B cell (primary cell): Measurements from ENCODE around the gene CDC37. TPM values are rescaled to one million over a fixed set of nuclear protein-coding genes. Genes with fewer than 3 reads are reported as not detected.

ENCODE experiments used
- ATAC-seq: fragments of 200-7000 bp; cut with Tn5 transposase; one replicate; pipeline ENCODE4 v1.10.0; 2021; ENCODE audit warnings: low read depth, mild to moderate bottlenecking, moderate number of reproducible peaks, moderate library complexity
- CTCF ChIA-PET: fragments of 350-600 bp; sonication (Branson Sonifier 250); formaldehyde crosslinking; loops from one replicate; lab custom pipeline; 2021; ENCODE audit warnings: antibody characterized with exemption, inconsistent platforms; lab: Charles Lee
- POLR2A ChIA-PET: fragments of 350-600 bp; sonication (Branson Sonifier 250); formaldehyde crosslinking; loops from one replicate; lab custom pipeline; 2021; ENCODE audit warnings: antibody characterized with exemption; lab: Charles Lee
- DNase-seq: peaks from one replicate; pipeline ENCODE4 v3.0.0; 2013
- H2AFZ ChIP-seq: 2 replicates; pipeline ENCODE4 v1.6.1; 2012; ENCODE audit warnings: mild to moderate bottlenecking, low read depth, low read length; ENCODE audit not compliant: insufficient read depth, poor library complexity, severe bottlenecking
- H3K27ac ChIP-seq, 2 donors: 1 replicate in 1 of 2; 2 replicates in 1 of 2; pipeline ENCODE4 v1.5.1; 2012 to 2013; ENCODE audit warnings: low read length in 2 of 2, mild to moderate bottlenecking in 2 of 2, moderate library complexity in 1 of 2
- H3K27me3 ChIP-seq, 4 experiments: fragments of 200-600 bp in 1 of 4; sonication (generic) in 1 of 4; replicated peaks in 1 of 4; 1 replicate in 2 of 4; 2 replicates in 2 of 4; pipeline versions ENCODE4 v1.6.1 to v1.7.0; 2013 to 2016; ENCODE audit warnings: low read length in 3 of 4, mild to moderate bottlenecking in 2 of 4, mixed read lengths in 1 of 4, moderate library complexity in 1 of 4; ENCODE audit not compliant: insufficient read depth in 4 of 4, control insufficient read depth in 3 of 4; ENCODE audit errors: control extremely low read depth in 1 of 4
- H3K36me3 ChIP-seq, 2 experiments: replicated peaks in 1 of 2; 1 replicate in 1 of 2; 2 replicates in 1 of 2; pipeline versions ENCODE4 v1.6.1 to v1.7.1; 2013; ENCODE audit warnings: low read length in 1 of 2; ENCODE audit not compliant: insufficient read depth in 2 of 2, control insufficient read depth in 1 of 2; ENCODE audit errors: control extremely low read depth in 1 of 2, extremely low read depth in 1 of 2
- H3K4me1 ChIP-seq, 2 donors: fragments of 200-600 bp in 1 of 2; sonication (generic) in 1 of 2; 1 replicate in 1 of 2; 2 replicates in 1 of 2; pipeline versions ENCODE4 v1.5.1 to v1.6.1; 2013 to 2017; ENCODE audit warnings: low read length in 2 of 2; ENCODE audit not compliant: control insufficient read depth in 2 of 2, insufficient read depth in 2 of 2
- H3K4me2 ChIP-seq: replicated peaks from 2 replicates; pipeline ENCODE3; 2012; ENCODE audit warnings: mild to moderate bottlenecking, low read depth, low read length; ENCODE audit not compliant: poor library complexity, severe bottlenecking
- H3K4me3 ChIP-seq, 5 experiments: fragments of 200-600 bp in 1 of 5; sonication (generic) in 1 of 5; 1 replicate in 3 of 5; 2 replicates in 2 of 5; pipeline versions ENCODE4 v1.5.1 to v1.7.0; 2011 to 2016; ENCODE audit warnings: low read length in 4 of 5, mild to moderate bottlenecking in 4 of 5, low read depth in 2 of 5, control low read depth in 1 of 5, moderate library complexity in 1 of 5; ENCODE audit not compliant: insufficient read depth in 1 of 5; ENCODE audit errors: control extremely low read depth in 1 of 5, extremely low read depth in 1 of 5
- H3K79me2 ChIP-seq: fragments of 200-600 bp; sonication (generic); one replicate; pipeline ENCODE4 v1.6.0; 2016; ENCODE audit warnings: low read length; ENCODE audit not compliant: control insufficient read depth, insufficient read depth
- H3K9ac ChIP-seq: fragments of 200-600 bp; sonication (generic); 2 replicates; pipeline ENCODE4 v1.6.1; 2017; ENCODE audit warnings: mild to moderate bottlenecking, low read length, moderate library complexity
- H3K9me3 ChIP-seq, 3 donors: one replicate each; pipeline versions ENCODE4 v1.6.1 to v1.7.1; 2013; ENCODE audit warnings: low read length in 2 of 3; ENCODE audit not compliant: control insufficient read depth in 2 of 3, insufficient read depth in 1 of 3; ENCODE audit errors: control extremely low read depth in 1 of 3
- H4K20me1 ChIP-seq: 2 replicates; pipeline ENCODE4 v1.6.0; 2012; ENCODE audit warnings: mild to moderate bottlenecking, low read length; ENCODE audit not compliant: insufficient read depth, control insufficient read depth, poor library complexity, severe bottlenecking
- H3K27ac Mint-ChIP-seq: one replicate; pipeline ENCODE4 v1.8.0; 2021; ENCODE audit warnings: mixed read lengths
- H3K27me3 Mint-ChIP-seq: one replicate; pipeline ENCODE4 v1.8.0; 2021; ENCODE audit warnings: mixed read lengths
- H3K4me1 Mint-ChIP-seq: one replicate; pipeline ENCODE4 v1.8.0; 2021; ENCODE audit warnings: mixed read lengths
- H3K4me3 Mint-ChIP-seq: one replicate; pipeline ENCODE4 v1.8.0; 2021; ENCODE audit warnings: mixed read lengths
- H3K9me3 Mint-ChIP-seq: one replicate; pipeline ENCODE4 v1.8.0; 2022; ENCODE audit warnings: mixed read lengths; ENCODE audit not compliant: insufficient read depth
- EZH2 ChIP-seq: IDR thresholded peaks from 2 replicates; pipeline ENCODE4 v1.6.1; 2012; ENCODE audit warnings: borderline replicate concordance, low read depth, mild to moderate bottlenecking, moderate library complexity, low read length; ENCODE audit not compliant: insufficient read depth, poor library complexity, severe bottlenecking
- WGBS: methylation state at CpG from one replicate; pipeline ENCODE4 v1.1.5; 2013; ENCODE audit warnings: missing lambda C conversion rate; ENCODE audit not compliant: insufficient coverage; 5-methylcytosine and 5-hydroxymethylcytosine counted together
- intact Hi-C: fragments of 100-400 bp; cut with micrococcal nuclease; formaldehyde crosslinking; loops from one replicate; pipeline ENCODE4 v1.10.0; 2022
- polyA plus RNA-seq: library from polyadenylated mRNA; depleted of rRNA; stranded (reverse); fragments of >200 nt; gene quantifications from 2 replicates; pipeline ENCODE4 v1.2.3, GENCODE V29; 2012
- total RNA-seq, 2 donors: library from RNA; stranded (reverse); fragments of 120-200 nt in 1 of 2; gene quantifications; 1 replicate in 1 of 2; 2 replicates in 1 of 2; pipeline versions ENCODE4 v1.2.3 to v1.2.4, GENCODE V29; 2013 to 2022
- TF ChIP-seq, protein P1 (sequence below): fragments of 200-600 bp; IDR thresholded peaks from one replicate; pipeline ENCODE4 v1.8.0; 2022; ENCODE audit warnings: antibody characterized with exemption, mild to moderate bottlenecking

CDC37 gene
- total and polyA plus RNA-seq, 2 donors (not counting 1 experiment from before 2014, with no cell fraction given): 193 to 408 TPM

DNA sequence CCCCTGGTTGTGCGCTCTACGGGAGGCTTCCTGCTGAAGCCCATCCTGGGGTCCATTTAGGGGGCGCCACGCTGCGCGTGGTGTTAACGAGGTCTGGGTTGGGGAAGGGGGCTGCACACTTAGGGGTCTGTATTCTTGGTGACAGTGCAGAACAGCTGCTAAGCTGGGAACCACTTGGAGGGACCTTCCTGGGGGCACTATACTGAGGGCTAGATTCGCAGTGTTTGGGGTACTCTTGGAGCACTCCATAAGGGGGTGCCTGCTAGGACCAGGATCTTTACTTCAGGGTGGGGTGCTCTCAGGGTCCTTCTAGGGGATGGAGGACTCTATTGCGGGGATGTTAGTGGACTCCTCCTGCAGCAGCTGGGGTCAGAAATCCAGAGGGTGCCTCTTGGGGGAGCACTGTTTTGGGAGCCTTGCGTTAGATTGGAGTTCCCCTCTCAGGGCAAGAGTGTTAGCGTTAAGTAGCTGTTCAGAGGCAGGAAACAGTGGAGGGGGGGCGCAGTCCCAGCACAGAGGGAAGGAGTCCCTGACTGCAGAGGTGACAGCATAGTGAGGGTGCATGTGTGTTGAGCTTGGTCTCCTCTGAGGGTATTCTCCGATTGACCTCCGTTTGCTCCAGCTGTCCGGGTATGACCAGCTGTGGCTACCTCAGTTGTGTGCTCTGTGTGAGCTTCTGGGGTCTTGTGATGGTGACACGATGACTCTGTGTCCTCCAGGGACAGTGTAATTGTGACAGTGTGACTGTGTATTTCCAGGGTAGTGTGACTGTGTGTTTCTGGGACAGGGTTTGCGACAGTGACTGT, 18.1 kb upstream of the CDC37 start:
- no peaks in the 10 kb centered on the region for H3K36me3 ChIP-seq
- WGBS: 26% methylated on average over 16 of the region's 17 CpGs
- intact Hi-C loops: no loop called here
- POLR2A ChIA-PET: interaction anchor here (0.6 to 1.1 kb wide), 2 partner anchors 10 to 29 kb away, joined by 3 to 4 read pairs; no protein-coding TSS in a partner anchor
- DNase-seq: no peak
- ATAC-seq: no peak
- H2AFZ ChIP-seq: no peak overlapping the region
- peaks cover 74% of the 10 kb centered on the region for H3K4me1 Mint-ChIP-seq
- peaks cover 78 to 89% of the 10 kb centered on the region in 2 donors for H3K4me1 ChIP-seq
- peak overlapping the region; percentile 79 for H3K4me2 ChIP-seq
- no peaks in the 10 kb centered on the region for H3K9me3 Mint-ChIP-seq
- TF ChIP-seq EZH2: no peak
- TF ChIP-seq, protein P1, sequence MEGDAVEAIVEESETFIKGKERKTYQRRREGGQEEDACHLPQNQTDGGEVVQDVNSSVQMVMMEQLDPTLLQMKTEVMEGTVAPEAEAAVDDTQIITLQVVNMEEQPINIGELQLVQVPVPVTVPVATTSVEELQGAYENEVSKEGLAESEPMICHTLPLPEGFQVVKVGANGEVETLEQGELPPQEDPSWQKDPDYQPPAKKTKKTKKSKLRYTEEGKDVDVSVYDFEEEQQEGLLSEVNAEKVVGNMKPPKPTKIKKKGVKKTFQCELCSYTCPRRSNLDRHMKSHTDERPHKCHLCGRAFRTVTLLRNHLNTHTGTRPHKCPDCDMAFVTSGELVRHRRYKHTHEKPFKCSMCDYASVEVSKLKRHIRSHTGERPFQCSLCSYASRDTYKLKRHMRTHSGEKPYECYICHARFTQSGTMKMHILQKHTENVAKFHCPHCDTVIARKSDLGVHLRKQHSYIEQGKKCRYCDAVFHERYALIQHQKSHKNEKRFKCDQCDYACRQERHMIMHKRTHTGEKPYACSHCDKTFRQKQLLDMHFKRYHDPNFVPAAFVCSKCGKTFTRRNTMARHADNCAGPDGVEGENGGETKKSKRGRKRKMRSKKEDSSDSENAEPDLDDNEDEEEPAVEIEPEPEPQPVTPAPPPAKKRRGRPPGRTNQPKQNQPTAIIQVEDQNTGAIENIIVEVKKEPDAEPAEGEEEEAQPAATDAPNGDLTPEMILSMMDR: peak; percentile 45
- no peak overlapping the region for H3K4me3 ChIP-seq
- H3K79me2 ChIP-seq: no peaks in the 10 kb centered on the region
- no peak overlapping the region for H3K27ac ChIP-seq
- CTCF ChIA-PET: interaction anchor here (0.6 to 18.8 kb wide), 7 partner anchors 10 to 152 kb away, joined by 3 to 282 read pairs (median 4); partner anchors contain the start of genes CDC37 and TYK2
- peak overlapping the region; percentile 12 for H3K27ac Mint-ChIP-seq
- peaks cover 0 to 76% (median 41%) of the 10 kb centered on the region in 4 experiments for H3K27me3 ChIP-seq
- peak overlapping the region; percentile 76 for H3K4me3 Mint-ChIP-seq
- peak overlapping the region; percentile 43 for H3K9ac ChIP-seq
- peaks cover 43% of the 10 kb centered on the region for H3K27me3 Mint-ChIP-seq
- H4K20me1 ChIP-seq: no peaks in the 10 kb centered on the region
- H3K9me3 ChIP-seq: peaks cover 0 to 30% (median 0%) of the 10 kb centered on the region in 3 donors
